Measurements from ENCODE around the gene TMPRSS7. TPM values are rescaled to one million over a fixed set of nuclear protein-coding genes. Genes with fewer than 3 reads are reported as not detected.

Gene TMPRSS7
- total RNA-seq, 1 donor from 2014 or later: 0.15 TPM

- no peak overlapping the region for H3K27ac ChIP-seq
- H3K4me1 ChIP-seq: peaks cover 11% of the 10 kb centered on the region
- ATAC-seq (no peak), DNase-seq (no peak)
- intact Hi-C loops (cut with DNase I): no loop called here
- H3K4me3 ChIP-seq: no peak overlapping the region
- TF ChIP-seq CTCF (IDR thresholded peaks at IDR 0.05): no peak
- no peaks in the 10 kb centered on the region for H3K27me3 ChIP-seq (ENCODE audit: low read depth)
- H3K9me3 ChIP-seq: no peaks in the 10 kb centered on the region
- H3K36me3 ChIP-seq: no peaks in the 10 kb centered on the region
Observed at GRCh38 chr3:112003321-112004080, 31.0 kb upstream of the TMPRSS7 start.

GRCh38 chr3:112004187-112004586 is 30.3 kb upstream of the TMPRSS7 start:
- DNase-seq: no peak
- Histone ChIP-seq H3K4me1 (peaks cover 6% of the 10 kb centered on the region), H3K9me3 (no peaks in the 10 kb centered on the region), H3K36me3 (no peaks in the 10 kb centered on the region), H3K27me3 (ENCODE audit: low read depth) (no peaks in the 10 kb centered on the region), H3K27ac (no peak overlapping the region), H3K4me3 (no peak overlapping the region)
- intact Hi-C loops (cut with DNase I): no loop called here
- no peak for ATAC-seq
- no peak for TF ChIP-seq CTCF (IDR thresholded peaks at IDR 0.05)

- TF ChIP-seq CTCF (IDR thresholded peaks at IDR 0.05): no peak
- Histone ChIP-seq H3K4me1 (peaks cover under 1% of the 10 kb centered on the region), H3K4me3 (no peak overlapping the region), H3K9me3 (no peaks in the 10 kb centered on the region), H3K27ac (no peak overlapping the region), H3K27me3 (ENCODE audit: low read depth) (no peaks in the 10 kb centered on the region), H3K36me3 (no peaks in the 10 kb centered on the region)
- no peak for DNase-seq
- intact Hi-C loops (cut with DNase I): no loop called here
- ATAC-seq: no peak
Observed at GRCh38 chr3:112004669-112005068, 29.9 kb upstream of the TMPRSS7 start.

GRCh38 chr3:112005091-112005672 is 29.4 kb upstream of the TMPRSS7 start:
- H3K9me3 ChIP-seq: no peaks in the 10 kb centered on the region
- intact Hi-C loops (cut with DNase I): no loop called here
- no peak overlapping the region for H3K27ac ChIP-seq
- H3K36me3 ChIP-seq: no peaks in the 10 kb centered on the region
- DNase-seq (no peak), ATAC-seq (no peak)
- H3K4me1 ChIP-seq: no peaks in the 10 kb centered on the region
- H3K27me3 ChIP-seq (ENCODE audit: low read depth): no peaks in the 10 kb centered on the region
- H3K4me3 ChIP-seq: no peak overlapping the region
- TF ChIP-seq CTCF (IDR thresholded peaks at IDR 0.05): no peak

- no peak overlapping the region for H3K27ac ChIP-seq
- no peaks in the 10 kb centered on the region for H3K27me3 ChIP-seq (ENCODE audit: low read depth)
- ATAC-seq (no peak), DNase-seq (no peak)
- TF ChIP-seq CTCF (IDR thresholded peaks at IDR 0.05): no peak
- no peak overlapping the region for H3K4me3 ChIP-seq
- no peaks in the 10 kb centered on the region for H3K9me3 ChIP-seq
- H3K36me3 ChIP-seq: no peaks in the 10 kb centered on the region
- H3K4me1 ChIP-seq: no peaks in the 10 kb centered on the region
- intact Hi-C loops (cut with DNase I): no loop called here
Observed at GRCh38 chr3:112007633-112008032, 26.9 kb upstream of the TMPRSS7 start.

All from lower lobe of right lung (tissue), 2 donors.